HG03196 (cell line): ENCODE results near the gene IQSEC1.

Experiments used
- ATAC-seq: cut with Tn5 transposase; IDR thresholded peaks from one replicate; pipeline ENCODE4 v1.9.1; 2021; ENCODE audit not compliant: unreplicated experiment

Gene IQSEC1

DNA sequence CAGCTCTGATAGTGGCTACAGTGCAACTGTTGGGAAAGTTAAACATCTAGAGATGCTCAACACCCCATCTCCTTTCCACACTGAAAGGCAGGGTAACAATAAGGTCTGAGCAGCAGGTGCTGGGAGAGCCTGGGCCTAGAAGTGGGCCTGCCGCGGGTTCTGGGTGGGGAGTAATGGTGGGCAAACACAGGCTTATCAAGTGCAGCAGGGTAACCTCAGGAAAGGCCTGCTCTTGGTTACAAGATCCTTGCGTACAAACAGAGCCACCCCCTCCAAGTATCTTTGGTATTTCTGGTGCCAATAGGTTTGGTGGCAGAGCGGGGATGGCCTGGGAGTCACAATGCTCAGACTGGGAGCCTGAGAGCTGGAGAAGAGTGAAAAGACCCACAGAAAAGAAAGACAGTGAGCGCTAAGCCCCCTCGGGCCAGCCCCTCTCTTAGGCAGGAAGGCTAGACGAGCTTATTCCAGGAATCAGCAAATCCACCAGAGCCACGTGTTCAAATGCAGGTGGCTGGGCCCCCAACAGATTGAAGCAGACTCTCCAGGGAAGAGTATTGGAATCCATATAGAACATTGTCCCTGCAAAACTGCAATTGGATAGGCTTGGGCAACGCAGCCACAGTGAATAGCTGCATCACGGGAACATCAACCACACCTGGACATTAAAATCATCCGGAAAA is 2.7 kb downstream of the IQSEC1 start:
- ATAC-seq = no peak

DNA sequence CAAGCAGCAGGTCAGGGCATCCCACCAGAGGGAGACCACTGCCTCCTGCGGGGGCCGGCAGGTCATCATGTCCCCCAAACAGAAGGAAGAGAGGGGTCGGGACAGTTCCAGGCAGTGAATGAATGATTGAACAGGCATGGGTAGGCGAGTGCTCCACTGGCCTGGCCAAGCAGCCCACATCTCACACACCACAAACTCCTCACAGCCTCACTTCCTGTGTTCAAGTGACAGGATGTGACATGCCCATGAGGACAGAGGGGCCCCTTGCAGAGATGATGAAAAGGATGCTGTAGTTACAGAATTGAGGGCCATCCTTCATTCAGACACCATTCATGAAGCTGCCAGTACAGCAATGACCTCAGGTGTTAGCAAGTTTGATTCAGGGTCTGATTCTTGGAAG is 3.7 kb downstream of the IQSEC1 start:
- no peak for ATAC-seq

DNA sequence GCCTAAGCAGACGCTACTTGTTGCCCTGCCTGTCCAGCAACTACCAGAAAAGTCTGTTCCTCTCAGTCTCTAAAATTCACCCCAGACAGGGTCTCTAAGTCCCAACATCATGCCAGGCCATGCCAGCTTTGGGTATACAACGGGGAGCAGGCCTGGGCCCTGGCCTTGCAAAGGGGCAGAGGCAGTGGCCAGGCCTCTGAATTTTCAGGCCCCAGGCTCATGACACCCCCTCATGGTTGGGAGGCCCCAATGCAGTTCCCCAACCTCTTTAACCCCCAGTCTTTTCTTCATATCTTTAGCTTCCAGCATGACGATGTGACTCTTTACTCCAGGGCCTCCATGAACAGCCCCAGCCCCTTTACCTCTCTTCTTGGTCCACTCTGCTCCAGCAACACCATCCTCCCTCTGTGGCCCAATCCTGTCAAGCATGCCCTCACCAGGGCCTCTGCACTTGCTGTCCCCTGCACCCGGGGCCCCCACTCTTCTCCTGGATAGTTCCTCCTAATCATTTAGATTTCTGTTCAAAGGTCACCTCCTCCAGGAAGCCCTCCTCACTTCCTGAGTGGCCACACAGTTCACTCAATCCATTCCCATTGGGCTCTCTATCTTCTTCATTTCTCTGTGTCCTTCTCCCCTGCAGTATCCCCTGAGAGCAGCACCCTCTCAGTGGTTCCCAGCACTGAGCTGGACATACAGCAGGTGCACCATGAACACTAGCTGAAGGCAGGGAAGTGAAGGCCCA is 4.8 kb downstream of the IQSEC1 start:
- ATAC-seq = no peak

DNA sequence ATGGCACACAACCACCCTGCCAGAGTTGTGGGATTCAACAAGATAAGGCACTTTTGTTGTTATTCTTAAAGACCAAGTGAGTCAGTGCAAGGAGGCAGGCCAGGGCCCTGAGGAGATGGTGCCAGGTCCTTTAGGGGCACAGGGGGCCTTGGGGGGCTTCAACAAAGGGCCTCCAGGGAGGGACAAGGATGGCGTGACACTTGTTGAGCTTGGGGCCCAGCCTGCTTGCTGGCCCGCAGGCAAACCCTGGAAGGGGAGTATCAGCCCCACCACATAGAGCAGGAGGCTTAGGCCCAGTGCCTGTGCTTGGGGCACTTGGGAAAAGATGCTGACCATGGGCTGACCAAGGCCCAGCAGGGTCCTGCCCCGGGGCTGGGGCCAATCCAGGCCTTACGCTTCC is 5.5 kb downstream of the IQSEC1 start:
- no peak for ATAC-seq

DNA sequence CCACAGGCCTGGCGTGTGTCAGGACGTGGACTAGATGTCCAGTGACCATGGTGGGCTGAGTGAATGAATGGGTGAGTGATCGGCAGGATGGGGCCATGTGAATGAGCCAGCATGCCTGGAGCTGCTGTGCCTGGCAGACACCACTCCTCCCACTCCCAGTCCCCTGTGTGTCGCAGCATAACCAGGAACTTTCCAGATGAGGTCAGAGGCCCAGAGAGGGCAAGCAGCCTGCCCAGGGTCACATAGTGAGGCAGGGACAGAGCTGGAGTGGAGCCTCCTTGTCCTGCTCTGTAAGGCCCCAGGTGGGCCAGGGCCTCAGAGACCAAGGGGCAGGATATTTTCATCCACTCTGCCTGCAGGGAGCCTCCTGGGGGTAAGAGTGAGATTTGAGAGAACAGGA is 6.4 kb downstream of the IQSEC1 start:
- no peak for ATAC-seq

DNA sequence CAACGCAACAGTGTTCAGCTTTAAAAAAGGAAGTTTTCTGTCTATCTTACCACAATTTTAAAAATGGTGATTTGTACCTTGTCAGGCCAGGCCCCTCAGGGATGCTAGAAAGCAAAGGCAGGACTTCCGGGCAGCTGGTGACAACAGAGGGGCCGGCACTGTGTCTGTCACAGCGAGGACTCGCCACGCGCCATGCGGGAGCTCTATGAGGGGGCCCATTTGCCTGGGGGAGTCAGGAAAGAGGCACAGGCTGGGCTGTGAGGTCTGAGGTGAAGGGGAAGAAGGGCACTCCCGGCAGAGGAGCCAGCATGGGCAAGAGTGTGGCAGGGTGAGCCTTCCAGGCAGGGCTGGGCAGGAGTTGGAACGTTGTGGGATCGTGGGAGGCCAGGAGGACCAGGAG is 7.0 kb downstream of the IQSEC1 start:
- no peak for ATAC-seq

DNA sequence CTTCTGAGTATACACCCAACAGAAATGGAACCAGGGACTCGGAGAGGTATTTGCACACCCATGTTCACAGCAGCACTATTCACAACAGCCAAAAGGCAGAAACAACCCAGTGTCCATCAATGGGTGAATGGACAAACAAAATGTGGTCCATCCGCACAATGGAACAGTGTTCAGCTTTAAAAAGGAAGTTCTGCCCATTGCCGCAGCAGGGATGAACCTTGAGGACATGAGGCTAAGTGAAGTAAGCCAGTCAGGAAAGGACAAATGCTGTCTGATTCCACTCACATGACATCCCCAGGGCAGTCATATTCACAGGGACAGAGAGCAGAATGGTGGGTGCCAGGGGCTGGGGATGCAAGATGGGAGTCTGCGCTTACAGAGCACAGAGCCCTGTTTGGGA is 7.5 kb downstream of the IQSEC1 start:
- no peak for ATAC-seq

DNA sequence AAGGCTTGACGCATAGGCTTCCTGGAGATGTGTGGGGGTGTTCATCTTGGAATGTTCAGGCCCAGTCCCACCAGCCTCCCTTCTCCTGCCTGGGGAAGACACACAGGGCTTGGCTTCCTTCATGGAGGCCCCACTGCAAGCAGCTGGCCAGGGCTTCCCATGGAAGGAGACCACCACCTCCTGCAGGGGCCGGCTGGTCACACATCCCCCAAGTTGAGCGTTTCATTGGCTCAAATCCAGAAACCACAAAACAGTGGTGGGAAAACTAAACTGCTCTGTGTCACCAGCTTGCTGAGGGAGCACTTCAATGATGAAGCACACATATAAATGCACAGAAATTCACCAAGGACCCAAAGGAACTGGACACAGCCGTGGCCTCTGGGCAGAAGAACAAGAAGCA is 8.3 kb downstream of the IQSEC1 start:
- ATAC-seq = no peak

DNA sequence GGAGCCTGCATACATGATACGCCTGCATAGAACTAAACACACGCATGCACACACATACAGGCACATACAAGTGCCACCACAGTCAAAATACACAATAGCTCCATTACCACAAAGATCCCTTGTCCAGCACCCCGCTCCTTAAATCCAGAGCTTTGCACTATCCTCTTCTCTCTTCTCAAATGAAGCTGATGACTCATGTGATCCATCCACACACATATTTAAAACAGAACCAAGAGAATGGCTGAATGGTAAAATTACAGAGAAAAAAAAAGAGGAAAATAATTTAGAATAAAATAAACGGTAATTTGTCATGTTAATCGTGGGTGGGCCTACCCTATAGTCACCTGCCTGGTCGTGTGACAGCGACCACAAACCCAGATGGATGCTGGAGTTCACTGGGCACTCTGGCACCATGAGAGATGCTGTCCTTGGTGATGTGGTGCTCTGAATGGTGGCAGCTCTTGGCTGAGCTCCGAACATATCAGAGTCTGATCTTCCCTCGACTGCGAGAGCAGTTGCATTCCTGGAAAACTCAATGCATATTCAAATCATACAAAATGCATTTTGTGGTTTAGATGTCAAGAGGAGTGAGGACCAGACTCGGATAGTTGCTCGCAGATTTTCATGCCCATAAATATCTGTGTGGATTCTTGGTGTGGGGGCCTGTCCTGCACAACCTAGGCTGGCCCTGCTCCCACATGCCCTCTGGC is 8.9 kb downstream of the IQSEC1 start:
- ATAC-seq = no peak

DNA sequence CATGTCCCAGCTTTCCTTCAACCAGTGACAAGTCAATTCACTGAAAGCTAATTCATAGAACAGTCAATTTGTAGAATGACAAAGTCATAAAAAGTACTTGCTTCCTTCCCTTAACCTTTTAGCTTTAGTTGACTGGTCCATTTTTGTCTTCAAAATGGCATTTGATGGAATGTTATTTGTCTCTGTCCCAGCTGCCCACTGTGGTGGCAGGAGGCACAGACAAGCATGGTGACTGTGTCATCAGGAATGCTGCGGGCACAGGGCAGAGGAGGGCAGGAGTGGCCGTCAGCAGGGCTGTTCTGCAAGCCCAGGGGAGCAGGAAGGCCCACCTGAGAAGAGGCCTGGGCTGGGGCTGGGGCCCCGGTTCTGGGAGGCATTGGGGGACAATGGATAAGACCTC is 10.0 kb downstream of the IQSEC1 start:
- ATAC-seq = no peak

DNA sequence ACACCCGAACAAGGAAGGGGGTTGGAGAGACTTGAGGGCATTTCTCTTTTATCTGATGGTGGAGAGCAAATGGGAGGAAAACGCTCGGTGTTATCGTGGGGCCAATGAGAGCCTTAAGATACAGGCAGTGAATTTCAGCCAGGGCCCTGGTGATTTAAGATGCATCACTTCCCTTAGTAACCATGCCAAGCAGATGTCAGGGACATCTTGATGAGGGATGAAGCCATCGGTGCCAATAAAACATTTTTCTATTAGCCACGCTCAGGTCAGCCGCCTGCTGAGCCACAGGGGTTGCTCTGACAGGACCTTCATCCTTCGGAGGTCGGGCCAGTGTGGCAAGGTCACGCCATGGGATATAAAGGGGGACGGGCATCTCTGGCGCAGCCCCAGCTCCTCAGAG is 10.6 kb downstream of the IQSEC1 start:
- no peak for ATAC-seq

DNA sequence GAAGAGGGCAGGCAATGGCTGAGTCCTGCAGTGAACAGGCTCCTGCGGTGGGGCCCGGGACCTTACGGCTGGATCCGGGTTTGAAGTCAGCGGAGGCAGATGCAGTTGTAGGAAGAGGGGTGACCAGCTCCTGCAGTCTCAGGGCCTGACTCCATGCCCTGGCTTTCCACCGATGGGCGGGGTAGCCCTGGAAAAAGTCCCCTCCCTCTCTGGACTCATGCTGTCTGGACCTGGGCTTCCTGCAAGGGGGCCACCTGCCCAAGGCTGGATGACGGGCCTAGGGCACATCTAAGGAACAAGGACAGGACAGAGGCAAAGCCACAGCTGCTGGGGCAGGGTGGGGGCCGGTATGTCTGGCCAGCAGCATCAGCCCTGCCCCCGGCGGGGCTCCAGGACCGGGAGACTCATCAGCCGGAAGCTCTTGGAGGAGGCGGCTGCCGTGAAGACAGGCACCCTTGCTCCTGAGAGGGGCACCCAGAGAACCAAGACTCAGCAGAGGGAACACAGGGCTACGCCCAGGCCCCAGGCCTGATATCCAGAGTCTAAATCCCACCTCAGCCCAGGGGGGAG is 12.8 kb downstream of the IQSEC1 start:
- ATAC-seq = no peak

DNA sequence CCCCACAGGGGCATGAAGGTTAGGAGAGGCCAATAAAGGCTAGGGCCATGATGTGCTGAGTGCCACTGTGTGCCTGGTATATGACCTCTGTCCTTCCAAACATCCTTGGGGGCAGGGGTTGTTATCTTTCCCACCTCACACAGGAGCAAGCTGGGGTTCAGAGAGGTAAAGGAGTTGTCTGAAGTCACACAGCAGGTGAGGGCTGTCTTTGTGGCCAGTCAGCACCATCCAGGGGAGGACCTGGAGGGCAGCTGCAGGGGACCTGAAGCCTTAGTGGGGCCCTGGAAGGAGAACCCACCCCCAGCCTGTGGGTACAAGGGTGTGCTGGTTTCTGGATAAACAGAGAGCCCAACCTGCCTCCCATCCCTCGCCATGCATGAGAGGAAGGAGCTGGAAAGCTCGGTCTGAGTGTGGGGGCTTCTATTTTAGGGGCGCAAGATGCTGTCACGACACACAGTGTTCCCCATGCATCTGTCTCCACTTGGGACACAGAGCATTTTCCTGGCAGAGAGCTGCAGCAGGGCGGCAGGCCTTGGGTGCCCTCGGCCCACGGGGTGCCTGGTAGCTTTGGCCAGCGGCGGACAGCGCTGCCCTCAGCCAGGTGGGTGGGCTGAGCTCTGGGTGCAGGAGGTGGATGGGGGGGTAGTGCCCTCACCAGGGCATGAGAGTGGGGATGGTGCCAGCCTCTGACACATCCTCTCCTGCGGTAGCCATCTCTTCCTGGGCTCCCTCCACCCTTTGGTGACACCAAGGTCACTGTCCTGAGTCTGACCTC is 14.7 kb downstream of the IQSEC1 start:
- ATAC-seq = no peak

DNA sequence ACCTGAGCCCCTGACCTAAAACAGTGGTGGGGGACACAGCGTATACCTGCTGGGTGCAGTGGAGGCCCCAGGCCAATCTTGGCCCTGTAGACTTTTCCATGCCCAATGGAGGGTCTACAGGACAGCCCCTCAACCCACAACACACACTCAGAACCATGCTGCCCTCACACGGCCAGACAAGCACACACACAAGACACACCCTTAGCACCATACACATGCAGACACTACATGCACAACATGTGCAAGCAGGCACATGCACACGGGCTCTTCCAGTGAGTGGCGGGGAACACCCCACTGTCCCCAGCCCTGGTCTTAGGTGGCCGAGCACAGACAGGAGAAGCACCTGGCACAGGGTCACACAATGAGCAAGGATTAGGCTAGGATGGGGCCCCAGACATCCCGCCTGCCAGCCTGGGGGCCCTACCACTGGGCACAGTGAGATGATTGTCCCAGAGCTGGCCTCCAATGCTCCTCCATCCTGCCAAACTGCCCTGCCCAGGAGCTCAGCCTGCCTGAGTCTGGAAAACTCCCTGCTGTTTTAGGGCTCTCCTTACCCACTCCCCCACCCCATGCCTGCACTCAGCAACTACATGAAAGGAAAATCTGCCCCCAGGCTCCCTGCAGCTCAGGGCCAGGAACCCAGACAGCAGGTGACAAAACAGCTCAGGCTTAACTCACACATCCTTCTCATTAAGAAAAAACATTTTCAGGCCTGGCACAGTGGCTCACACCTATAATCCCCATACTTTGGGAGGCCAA is 15.8 kb downstream of the IQSEC1 start:
- no peak for ATAC-seq

DNA sequence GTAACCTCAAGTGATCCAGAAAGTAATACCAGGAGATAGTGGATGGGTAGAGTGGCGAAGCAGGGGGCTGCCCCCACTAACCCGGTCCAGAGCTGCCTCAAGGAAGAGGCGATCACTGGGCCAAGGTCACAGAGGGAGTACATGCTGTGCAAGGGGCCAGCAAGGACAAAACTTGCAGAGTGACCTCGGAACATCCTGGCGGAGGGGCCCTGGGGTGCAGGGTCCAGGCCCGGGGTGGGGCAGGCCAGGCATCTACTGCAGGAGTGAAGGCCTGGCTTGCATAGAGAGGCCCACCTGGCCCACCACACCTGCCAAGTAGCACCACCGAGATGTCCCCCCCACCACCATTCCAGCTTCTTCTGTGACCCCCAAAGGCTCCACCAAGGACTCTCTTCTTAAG is 17.6 kb downstream of the IQSEC1 start:
- ATAC-seq = no peak

DNA sequence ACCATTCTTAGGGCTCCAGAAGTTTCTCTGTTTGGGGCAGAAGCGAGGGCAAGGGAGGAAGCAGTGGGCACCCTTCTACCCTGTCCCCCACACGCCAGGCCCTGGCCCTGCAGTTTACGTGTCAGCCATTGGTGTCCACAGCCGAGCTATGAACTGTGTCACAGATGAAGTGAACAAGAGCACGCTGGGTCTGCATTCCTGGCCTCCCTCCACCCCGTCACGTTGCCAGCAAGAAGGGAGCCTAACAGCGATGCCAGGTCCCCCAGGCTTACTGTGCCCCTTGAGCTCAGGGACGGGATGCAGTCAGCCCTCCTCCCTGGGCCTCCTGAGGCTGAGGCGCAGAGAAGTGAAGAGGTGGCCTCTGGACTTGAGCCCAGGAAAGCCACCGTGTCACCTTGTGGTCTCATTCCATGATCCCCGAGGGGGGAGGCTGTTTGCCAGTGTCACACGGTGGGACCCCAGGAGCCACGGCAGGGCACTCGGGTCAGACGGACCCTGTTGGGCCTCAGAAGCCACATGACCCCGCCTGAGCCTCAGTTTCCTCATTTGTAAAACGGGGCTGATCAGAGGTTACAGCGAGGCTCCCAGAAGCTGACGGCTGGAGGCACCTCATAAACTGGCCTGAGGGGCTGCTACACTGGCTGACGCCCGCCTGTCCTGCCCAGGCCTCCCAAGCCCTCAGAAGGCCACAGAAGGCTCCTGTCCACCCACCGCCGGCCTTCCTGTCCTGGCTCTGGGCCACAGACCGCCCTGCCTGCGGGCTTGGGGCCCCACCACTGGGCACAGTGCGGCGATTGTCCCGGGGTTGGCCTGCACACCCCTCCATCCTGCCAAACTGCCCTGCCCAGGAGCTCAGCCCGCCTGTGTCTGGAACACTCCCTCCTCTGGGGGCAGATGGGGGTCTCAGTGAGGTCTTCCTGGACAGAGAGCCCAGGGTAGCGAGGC is 18.6 kb downstream of the IQSEC1 start:
- ATAC-seq = no peak

DNA sequence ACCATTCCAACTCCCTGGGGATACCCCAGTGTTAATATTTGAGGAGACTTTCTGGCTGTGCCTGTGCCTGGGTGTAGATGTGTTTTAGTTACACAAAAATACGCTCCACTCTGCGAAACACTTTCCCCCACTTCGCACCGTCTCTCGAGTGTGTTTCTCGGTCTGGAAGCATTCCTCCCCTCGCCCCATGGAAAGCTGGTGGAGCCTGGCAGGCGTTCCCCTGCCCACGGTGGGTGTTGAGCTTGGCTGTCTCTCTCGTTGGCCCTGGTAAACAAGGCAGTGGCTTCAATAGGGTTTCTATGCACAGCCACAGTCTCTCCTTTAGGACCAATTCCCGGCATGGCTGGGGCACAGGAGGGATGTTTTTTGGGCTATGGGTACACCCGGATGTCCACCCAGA is 19.3 kb downstream of the IQSEC1 start:
- ATAC-seq = no peak

DNA sequence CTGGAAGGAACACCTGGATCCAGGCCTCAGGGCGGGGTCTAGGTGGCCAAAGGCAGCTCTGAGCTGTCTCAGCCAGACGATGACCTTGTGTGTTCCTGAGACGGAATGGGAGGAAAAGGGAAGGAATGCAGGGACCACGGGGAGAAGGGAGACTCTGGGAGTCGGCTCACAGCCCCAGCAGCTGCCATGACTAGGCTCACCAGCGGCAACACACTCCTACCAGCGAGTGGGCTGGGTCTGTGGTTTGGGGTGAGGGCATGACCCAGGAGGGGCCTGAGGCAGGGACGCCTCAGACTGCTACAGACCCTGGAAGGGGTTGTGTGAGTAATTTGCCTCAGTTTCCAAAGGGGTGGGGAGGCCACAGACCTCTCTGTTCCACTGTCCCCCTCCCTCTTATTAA is 19.8 kb downstream of the IQSEC1 start:
- ATAC-seq = no peak

DNA sequence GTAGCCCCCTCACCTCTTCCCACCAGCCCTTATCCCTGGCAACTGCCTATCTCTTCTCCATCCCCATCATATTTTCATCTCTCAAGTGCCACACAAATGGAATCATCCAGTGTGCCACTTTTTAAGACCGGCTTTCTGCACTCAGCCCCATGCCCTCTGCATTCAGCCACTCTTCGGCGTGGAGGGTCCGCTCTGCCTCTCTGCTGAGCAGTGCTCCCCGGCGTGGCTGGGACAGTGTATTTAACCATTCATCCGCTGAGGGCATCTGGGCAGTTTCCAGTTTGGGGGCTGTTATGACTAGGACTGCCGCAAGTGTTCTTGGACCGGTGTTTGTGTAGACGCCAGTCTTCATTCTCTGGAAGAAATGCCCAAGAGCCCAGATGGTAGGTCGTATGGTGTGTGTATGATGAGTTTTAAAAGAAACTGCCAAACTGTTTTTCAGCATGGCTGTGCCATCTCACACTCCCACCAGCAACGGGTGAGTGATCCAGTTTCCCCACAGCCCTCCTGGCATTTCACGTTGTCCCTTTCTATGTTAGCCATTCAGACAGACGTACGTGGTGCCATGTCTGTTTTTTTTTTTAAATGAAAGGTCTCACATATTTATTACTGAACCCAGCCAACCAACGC is 20.9 kb downstream of the IQSEC1 start:
- ATAC-seq = no peak
